NAMALWA (cell line): Measurements from ENCODE around the gene KDM5B.

Experiments
- DNase-seq: peaks from one replicate; pipeline ENCODE4 v3.0.0-alpha.2; 2015; ENCODE audit warnings: low spot score

Gene KDM5B

DNA sequence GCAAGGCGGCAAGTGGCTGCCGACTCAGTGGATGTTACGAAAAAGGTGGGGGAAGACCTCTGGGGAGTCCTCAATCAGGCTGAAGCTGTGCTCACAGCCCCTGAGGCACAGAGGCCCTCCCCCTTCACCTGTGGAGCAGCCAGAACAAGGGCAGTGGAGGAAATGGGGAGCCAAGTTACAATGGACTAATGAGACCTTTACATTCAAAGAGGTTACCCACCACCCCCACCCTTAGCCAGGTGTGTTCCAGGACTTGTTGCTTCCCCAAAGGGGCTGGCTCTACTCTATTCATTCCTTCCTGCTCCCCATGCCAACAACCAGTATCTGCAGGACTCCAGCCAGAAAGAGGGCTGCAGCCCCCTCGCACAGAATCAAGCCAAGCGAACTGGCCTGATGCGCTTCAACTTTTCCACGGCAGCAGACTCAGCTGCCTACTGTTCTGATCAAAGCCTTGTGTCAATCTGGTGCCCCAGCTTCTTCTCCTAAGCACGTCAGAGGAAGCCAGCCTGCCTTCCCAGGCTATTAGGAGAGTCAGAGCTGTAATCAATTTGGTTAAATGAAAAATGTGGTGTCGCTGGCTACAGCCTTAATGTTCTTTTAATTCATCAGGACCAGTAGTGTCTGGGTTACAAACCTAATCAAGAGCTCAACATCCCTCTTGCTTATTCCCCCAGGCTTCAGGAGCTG, 96.1 kb downstream of the KDM5B start:
- no peak for DNase-seq

DNA sequence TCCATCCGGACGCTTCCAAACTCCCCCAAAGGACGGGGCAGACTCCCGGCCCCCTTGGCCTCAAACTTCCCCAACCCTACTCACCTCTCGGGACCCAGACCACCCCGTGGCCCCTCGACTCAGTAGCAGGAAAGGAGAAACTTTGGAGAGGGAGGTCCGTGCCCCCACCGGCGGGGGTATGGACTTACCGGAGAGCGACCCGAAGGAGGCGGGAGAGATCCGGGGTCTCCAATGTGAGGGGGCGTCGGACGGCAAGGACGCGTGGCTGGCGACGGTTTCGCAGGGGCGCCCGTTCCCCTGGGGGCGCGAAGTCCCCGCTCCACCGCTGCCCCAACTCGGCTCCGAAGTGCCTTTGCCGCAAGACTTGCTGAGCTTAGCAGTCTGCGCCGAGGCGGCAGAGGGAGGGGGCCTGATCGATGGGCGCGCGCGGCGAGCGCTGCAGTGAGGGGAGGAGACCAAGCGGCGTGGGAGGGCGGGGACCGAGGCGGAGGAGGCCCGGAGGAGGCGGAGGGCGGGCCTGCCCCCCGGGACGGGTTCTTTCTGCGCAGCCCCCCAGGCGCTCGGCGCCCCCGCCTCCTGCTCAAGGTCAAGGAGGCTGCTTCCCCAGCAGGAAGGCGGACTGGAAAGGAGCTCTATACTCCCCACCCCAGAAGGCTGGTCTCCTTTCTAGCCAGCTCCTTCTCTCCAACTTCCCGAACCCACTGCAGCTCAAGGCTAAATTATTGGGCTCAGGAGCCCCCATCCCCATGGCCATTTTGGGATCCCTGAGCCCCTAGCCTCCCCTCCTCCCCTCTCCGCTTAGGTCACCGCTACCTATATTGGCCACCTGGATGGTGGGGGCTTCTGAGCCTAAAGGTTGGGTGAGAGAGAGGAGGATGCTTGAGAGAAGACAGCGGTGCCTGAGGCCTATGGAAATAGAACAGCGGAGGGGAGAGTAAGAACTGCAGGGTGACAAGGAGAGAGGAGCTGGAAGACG, 97.9 kb downstream of the KDM5B start, which contains the start of gene SYT2:
TSS of gene SYT2 (minus strand) at position 385 of the 976 bp plus-strand sequence. CDS start 104,682 bp downstream, outside the sequence.
- no peak for DNase-seq

DNA sequence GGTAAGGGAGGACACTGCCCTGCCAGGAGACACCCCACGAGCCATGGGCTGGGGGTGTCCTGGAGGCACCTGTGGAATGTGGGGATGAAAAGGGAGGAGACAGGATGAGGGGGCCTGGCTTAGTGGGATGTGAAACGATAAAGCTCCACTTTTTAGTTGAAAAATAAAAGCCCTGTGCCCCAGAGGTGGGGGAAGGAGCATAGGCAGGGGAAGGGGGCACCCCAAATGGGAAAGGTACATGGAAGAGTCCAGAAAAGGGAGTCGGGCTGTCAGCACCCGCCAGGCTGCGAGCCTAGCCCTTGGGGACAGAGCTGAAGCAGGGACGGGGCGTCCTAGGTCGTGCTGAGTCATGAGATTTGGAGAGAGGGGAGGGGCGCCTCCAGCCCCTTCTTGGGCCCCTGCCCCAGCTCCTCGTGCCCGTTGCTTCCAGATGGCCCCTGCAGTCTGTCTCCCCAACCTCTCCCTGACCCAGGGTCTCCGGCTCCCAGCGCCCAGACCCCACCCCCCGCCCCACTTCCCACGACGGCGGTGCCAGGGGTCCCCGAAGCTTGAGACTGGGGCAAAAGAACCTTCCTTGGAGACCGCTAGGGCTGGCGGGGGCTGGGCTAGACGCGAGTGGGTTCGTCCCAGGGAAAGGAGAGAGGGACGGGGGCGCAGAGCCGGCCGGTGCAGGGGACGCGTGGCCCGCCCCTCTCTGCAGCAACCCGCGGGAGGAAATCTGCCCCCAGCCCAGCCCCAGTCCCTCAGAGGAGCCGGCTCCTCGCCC, 98.8 kb downstream of the KDM5B start:
- DNase-seq = no peak

DNA sequence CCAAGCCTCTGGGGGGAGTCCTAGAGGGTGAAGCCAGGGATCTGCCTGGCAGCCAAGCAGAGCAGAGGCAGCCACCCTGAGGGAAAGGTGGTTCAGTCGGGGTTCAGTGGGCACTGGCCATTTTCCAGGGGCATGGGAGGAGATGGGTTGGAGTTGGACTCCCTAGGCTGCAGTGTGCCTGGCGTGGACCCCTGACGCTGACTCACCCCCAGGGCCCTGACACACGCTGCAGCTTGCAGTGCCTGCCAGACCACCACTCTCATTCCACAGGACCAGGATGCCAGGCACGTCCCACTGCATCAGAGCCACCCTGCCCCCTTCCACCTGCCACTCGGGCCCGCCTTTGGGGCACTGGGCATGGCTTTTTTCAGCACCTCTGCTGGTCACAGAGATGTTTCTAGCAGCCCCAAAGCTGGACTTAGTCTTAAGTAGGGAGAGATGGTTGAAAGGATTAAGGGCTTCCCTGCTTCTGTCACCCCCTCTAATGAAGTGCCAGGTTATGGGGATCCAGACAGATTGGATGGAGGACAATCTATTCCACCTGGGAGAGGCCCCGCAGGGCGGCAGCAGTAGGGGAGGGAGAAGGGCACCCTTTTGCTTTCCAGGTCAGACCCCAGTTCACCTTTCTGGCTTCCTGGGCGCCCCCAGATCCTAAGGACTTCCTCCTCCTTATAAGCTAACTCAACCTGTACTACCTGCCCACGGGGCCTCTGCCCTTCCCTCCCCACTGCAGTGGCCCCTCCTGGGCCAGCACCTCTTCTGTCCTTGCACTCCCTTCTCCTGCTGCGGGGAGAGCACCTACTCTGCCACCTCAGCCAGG, 99.6 kb downstream of the KDM5B start:
- no peak for DNase-seq

DNA sequence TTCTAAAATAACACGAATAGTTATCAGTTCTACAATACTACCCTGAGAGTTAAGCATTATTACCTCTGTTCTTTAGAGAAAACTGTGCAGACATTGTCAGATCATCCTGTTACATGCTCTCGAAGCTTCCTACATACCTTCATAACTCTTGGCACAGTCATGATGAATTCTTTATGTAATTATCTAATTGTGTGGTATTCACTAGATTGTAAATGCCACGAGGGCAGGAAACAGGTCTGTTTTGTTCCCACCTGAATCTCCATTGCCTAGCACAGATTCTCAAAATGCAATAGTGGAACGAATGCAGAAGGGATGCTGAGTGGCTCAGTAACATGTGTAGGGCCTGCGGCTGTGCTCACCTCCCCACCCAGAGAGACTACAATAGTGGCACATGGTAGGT, 101.4 kb downstream of the KDM5B start:
- DNase-seq = no peak

DNA sequence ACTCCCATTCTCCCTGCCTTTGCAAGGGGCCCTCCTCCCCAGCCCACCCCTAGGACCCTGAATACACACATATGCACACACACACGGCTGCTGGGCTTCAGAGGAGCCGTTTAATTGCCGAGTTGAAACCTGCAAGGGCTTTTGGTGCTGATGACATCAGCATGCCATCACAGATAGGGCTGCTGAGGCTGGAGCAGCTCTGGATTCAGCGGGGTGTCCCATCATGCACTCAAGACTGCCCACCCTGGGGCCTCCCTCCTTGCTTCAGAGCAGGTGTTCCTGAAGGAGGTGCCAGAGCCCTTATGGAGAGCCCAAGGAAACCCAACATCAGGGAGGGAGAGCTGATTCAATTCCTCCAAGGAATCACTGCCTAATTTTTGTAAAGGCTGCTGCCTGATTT, 103.6 kb downstream of the KDM5B start:
- DNase-seq = no peak

DNA sequence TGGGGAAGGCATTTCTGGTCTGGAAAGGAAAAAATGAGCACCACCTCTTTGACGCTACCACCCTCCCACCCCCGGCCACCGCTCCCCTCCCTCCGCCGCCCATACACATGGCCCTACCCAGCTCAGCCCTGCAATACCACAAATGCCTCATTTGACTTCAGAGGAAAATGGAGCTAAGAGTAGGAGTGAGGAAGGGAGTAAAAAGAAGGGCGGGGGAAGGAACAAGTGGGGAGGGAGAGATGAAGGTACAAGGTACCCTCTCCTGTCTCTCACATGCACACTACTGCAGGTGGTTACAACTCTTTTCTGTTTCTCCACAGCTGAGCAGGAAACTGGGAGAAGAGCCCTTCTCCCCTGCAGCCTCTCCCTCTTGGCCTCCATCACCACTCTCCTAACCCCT, 105.0 kb downstream of the KDM5B start:
- no peak for DNase-seq

DNA sequence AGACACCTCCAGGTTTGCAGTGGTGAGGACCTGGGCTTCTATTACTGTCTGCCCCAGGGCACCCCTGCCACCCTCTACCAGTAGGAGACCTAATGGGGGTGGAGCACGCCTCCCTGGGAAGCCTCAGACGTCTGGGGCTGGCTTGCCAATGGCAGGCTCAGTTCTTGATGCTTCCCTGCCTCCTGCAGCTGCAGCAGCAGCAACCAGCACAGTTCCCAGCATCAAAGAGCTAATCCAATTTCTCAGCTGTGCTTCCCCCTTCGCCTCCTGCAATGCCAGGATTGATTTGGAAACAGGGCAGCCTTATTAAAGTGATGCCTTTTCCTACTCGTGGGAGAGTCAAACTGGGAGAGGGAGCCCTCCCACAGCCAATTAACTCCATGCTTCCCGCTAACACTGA, 106.1 kb downstream of the KDM5B start:
- no peak for DNase-seq

DNA sequence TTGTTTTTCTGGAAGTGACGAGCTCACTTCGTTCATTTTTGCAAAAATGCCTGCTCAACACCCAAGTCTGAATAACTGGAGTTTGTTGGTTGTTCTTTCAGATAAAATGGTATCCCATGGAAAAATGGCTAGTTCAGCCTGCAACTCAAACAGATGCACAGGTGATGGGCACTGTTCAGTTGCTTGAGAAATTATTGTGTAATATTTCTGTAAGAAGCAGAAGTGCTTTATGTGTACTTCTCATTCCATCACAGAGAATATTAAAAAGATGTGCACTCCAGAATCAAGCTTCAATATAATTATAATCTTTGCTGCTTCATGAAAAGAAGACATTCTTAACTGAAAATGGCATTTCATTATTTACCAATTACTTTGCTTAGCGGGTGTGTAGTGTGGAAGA, 107.0 kb downstream of the KDM5B start:
- DNase-seq = no peak

DNA sequence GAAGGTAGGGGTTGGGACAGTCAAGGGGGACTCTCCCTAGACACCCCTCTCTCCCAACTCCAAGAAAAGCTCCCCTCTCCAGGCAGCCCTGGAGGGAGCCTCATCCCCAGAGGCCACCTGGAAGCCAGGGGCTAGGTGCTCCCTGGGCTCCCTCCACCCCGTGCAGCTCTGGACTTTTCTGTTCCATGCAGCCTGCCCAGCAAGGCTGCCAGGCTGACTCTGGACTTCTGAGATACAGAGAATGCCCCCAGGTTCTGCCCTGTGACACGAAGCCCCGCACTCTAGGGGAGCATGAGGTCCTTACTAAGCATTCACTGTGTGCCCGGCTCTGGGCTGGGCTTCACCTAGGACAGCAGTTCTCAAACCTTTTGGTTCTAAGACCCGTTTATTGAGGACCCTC, 108.2 kb downstream of the KDM5B start:
- DNase-seq = no peak

DNA sequence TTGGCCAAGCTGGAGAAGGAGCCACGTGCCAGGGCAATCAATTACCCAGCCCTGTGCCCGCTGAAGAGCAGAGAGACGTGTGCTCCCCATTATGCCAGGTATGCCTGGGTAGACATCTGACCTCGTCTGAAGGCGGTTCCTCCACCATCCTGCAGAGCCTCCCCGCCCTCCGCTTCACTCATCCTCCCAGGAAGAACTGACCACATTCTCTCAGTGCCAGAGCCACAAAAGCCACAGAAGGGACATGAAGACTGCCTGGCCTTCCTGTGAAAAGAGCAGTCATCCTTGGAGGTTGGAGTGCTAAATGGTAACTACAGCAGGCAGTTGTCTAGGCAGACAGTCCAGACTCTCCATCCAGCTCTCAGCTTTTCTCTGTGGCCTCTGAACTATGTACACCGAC, 109.9 kb downstream of the KDM5B start:
- DNase-seq = no peak

DNA sequence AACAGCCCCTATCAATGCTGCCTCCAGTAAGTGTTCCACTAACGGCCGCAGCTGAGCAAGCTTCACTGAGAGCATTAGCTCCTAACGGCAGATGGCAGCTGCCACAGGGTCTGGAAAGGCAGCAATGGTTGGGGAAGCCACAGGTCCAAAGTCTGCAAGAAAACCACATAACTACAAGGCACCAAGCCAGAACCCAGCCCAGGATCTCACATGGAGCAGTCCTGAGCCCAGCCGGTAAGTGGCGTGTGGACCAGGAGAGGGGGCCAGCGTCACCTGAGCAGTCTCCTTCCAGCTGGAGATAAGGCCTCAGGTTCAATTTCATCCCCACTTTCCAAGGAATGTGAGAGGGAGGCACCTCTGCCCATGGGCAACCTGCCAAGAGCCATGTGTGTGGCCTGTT, 111.2 kb downstream of the KDM5B start:
- DNase-seq = no peak

DNA sequence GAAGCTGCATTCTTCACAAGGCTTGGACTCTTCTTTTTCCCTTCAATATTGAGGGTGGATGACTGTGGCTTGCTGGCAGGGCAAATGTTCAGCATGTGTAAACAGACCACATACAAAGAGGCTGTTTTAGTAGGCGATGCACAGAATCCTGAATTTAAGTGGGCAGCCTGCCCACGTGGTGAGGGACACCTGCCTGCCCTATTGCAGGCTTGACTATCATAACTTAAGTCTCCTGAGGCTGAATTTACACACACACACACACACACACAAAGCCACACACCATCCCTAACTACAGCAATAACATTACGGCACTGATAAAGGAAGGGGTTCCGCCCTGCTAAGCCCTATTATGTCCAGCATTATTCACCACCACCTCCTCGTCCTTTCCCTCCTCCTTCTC, 113.9 kb downstream of the KDM5B start:
- DNase-seq = no peak

DNA sequence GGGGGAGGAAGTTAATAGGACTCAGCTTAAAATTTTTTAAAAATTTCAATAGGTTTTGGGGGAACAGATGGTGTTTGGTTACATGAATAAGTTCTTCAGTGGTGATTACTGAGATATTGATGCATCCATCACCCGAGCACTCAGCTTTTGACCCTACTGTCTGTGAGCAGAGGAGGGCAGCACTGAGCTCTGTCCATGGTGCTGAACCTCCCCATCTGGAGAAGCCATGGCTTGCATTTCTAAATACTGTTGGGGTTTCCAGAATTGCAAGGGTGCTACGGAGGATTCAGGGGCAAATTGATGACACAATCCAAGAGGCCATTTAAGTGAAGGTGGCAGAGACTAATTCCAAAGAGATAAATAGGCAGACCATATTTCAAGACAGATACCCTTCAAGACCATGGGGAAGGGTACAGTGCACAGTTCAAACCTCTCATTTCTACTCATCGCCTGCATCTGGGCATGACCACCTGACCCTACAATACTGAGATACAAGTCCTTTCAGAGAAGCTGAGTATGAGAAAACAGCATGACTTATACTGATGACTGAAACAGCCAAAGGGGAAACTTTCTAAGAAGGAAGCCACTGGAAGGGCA, 115.2 kb downstream of the KDM5B start:
- peak; percentile 79 for DNase-seq

DNA sequence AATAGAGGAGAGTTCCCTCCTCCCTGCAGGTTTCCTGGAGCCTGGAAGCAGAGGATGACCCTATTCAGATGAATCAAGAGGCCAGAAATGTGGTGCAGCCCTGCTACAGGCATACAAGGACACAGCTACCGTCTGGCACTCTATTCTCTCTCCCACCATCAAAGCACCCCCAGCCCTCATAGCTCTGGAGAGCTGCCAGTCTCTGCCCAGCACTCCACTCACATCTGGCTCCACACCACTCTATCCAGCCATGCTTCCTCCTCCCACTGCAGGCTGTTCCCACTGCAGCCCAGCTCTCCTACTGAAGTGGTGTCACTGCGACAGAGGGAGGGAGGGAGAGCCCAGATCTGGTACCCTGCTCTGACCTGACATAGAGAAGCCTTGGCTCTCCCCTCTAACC, 116.4 kb downstream of the KDM5B start:
- DNase-seq = no peak

DNA sequence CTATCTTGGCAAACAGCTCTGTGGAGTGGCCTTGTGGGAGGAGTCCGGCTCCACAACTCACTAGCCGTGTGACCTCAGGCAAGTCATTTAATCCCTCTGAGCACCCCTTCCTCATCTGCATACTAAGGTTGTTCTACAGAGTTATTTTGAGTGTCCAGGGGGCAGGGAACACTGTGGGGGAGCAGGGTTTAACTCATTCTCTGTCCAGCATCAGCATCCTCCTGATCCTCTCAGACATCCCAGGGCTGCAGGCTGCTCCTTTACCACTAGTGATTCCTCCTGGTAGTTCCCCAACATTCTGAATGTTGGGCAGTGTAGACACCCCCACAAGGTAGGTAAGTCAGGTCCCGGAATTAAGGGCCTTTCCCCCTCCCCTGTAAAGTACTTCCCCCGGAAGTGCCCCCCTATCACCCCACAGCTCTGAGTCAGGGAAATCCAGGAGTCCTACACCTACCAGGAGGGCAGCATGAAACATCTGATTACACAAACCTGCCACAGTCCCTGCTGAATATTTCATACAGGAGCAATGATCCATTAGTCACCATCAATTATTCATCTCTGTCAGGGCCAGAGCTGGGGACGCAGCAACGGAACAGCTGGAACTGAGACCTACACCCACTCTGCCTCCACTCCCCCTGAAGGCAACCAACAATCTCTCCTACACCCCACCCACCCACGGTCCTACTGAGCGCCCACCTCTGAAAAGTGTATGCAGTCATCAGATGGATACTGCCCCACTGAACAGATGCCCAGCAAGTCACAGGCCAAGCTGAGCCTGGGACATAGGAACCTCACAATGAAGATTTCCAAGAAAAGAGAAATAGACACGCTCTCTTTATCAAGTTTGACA, 118.5 kb downstream of the KDM5B start:
- no peak for DNase-seq

DNA sequence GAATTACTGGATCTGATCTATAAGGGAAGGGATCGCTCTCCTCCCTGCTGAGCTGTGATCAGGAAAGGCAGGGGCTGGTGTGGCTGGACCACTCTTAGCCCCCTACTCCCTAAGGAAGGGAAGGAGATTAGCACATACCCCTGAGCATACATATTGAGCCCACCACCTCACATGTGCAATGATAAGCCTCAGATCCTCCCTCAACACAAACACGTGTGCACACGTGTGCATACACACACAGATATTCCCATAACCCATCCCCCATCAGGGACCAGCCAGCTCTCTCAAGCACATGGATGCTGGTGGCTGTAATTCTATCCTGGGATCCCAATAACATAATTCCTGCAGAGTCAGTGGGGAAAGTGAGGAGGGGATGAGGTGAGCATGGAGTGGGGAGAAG, 119.1 kb downstream of the KDM5B start:
- DNase-seq = no peak

DNA sequence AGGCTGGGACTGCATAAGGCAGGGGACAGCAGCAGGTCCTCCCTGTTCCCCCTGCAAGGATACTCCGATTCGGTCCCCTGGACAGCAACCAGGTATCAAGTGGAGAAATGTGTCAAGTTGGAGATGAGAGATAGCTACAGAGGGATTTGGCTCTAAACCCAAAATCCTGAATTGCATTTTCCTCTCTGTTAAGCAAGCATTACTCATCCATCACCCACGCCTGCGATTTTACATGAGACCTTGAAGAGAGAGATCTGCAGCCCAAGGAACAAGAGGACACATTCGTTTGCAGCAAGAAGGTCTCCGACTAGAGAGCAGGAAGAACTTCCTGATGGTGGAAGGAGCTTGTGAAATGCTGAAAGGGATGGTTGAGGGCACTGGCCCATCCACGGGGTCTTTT, 119.8 kb downstream of the KDM5B start:
- no peak for DNase-seq

DNA sequence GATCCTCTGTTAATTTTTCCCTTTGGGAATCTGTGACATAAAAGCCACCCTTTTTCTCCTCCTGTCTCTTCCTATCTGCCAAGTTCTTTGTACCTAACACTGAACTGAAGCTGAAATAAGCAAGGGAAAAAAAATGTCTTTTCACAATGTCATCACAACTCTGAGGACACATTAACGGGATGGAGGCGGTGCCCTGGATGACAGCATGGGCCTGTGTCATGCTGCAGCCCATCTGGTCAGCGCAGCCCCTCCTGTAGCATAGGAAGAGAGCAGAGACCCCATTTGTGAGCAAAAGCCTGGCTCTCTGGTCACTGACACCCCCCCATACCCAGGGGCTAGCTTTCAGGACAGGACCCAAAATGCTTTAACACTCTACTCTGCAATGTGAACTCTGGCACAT, 120.4 kb downstream of the KDM5B start:
- no peak for DNase-seq

DNA sequence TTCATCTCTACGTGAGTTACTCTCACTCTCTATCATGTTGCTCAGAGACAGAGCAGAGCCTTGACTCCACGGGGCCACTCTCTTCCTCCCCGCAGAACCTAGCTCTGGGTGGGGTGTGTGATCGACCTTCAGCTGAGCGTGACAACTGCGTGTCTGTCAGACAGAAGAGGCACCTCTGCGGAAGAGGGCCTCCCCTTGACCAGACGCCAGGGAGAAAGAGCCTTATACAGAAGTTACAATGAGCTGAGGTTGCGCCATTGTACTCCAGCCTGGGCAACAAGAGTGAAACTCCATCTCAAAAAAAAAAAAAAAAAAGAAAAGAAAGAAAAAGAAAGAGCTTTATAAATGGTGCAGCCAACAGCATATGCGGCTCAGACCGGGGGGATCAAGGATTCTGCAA, 120.9 kb downstream of the KDM5B start:
- DNase-seq = no peak
